GM19238 (cell line): Measurements from ENCODE around the gene CCL18.
"Not testable (repeated sequence)": the region's sequence is repeated elsewhere in the genome, so short reads cannot be mapped to it uniquely, and the experiment has no call there.

Experiments used
- DNase-seq: peaks from one replicate; pipeline ENCODE4 v3.0.0; 2011; ENCODE audit warnings: low spot score; ENCODE audit not compliant: insufficient read length

The CCL18 gene

DNA sequence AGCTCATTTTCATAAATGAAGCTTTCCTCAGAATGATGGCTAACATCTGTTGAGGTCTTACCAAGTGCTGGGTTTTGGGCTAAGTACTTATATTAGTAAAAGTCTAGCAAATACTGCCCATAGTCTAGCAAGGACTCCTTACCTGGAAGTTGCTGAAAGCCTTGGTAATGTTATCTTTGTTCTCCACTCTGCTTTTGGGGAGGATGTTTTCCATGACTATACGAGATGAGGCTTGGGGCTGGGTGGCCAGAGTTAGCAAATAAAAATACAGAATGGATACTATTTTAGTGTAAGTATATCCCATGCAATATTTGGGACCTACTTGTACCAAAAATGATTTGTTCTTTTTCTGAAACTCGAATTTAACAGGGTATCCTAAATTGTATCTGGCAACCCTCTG, 7.7 kb downstream of the CCL18 start:
- no peak for DNase-seq

DNA sequence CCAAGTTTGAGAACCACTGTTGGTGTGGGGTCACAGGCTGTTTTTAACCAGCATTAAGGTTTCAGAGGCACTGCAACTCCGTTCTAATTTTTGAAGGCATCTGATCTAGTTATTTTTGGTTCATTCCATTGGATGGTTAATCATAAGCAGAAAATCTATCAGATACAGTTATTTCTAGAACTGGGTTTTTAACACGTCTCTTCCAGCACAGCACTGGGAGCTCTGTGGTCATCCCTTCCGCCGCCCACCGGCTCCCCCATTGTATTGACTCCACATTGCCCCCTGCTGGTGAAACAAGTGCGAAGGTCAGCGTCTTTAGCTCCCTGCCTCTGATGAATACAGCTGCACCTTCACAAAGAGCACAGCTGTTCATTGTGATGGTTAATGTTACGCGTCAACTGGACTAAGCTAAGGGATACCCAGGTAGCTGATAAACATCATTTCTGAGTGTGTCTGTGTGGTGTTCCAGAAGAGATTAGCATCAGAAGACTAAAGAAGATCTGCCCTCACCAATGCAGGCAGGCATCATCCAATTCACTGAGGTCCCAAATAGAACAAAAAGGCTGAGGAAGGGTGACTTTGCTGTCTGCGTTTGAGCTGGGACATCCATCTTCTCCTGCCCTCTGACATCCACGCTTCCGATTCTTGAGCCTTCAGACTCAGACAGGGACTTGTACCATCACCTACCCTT, 8.5 kb downstream of the CCL18 start:
- DNase-seq: peak; percentile 50

DNA sequence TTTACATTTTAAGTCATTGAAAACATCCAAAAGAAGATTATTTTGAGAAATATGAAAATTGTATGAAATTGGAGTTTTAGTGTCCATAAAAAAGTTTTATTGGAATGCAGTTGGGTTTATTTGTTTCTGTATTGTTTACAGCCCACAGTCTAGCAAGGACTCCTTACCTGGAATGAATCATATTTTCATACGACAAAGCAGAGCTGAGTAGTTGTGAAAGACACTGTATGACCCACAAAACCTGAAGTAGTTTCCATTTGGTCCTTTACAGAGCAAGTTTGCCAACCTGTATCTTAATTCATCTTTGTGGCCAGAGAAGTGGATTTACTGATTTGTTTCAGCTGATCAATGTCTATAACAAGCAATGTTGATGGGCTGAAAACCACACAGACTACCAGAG, 10.3 kb downstream of the CCL18 start:
- no peak for DNase-seq

DNA sequence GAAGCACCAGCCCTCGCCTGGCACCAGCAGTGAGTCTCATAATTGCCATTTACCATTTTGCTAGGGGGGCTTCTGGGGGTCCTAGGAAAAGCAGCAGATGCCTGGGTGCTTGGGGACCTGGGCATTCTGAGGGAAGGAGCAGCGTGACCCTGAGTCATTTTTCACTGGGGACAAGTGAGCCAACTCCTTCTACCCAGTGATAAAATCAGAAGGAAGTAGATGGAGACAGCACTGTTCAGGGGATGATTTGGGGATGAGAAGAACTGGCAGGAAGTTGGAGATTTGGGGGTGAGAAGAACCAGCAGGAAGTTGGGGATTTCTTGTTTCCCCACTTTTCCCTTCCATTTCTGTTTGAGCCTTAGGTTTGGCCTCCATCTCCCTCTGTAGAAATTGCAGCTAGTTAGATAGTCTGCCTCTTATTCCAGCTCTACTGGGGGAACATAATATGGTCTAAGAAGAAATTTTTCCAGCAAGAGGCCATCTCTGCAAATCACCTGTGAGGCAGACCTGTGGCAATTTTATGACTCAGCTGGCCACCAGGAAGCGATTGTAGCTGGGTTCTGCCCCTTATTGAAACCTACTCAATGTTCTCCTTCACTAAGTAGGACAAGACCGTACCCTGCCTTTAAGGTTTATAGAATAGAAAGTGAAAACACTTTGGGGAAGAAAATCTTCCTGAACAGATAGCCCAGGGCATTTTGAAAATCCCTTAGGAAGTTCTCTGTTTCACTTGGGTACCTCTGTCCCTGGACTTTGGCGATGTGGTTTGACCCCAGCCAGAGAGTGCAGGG, 17.8 kb downstream of the CCL18 start:
- DNase-seq: not testable (repeated sequence)

DNA sequence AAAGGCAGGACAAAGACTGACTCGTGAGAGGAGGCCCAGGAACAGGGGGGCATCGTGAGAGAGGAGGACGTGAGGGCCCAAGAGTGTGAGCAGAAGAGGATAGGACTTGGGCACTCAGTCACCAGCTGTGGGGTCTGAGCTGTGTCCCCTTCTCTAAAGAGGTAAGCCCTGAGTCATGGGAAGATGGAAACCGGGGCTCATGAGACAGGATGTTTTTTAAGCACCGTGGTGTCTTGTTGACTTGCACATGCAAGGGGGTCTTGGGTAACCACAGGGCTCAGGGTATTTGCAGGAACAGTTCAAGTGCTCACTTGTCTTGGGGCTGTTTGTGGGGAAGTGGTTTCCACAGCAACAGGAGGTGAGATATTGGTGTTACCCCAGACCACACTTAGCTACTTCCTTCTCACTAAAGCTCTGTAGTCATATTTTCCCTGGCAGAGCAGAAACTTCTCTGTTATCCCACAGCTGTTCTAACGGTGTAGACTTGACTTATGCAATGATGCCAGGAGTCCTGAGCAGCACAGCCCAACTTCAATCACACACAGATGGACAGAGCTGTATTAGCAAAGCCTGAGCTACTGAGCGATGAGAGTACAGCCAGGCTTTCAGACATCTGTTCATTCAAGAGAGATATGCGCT, 18.5 kb downstream of the CCL18 start:
- not testable (repeated sequence) for DNase-seq

DNA sequence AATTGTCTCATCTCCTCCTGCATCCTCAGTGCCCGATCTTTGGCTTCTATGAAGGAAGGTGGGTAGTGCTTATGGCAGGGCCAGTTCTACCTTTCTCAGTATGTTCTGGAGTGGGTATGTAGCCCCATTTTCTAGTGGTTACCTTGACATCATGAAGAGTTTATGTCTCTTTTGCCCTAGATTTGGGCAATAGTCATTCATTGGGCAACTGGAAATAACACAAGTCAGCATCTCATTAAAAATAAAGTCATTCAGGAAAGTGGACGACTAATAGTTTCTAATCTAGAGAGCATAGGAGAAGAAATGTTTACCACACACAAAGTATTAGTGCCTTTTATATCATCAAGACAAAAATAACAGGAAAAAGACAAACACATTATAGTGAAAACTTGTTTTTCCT, 19.6 kb downstream of the CCL18 start:
- DNase-seq: not testable (repeated sequence)

DNA sequence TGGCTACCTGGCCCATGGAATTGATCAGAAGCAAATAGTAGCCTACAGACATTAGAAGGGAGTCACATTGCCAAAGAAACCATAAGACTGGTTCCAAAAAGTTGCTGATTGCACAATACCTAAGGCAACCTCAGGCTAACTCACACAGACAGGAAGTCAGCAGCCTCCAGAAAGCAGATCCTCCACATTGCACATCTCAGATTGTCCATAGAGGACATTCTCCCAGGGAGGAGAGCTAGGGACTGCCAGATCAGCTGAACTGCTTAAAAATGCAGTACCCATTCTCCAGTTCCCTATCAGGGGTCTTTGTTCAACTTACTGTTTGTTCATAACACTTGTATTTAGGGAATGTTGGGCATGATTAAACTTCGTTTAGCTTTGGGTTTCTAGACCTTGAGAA, 21.7 kb downstream of the CCL18 start:
- no peak for DNase-seq

DNA sequence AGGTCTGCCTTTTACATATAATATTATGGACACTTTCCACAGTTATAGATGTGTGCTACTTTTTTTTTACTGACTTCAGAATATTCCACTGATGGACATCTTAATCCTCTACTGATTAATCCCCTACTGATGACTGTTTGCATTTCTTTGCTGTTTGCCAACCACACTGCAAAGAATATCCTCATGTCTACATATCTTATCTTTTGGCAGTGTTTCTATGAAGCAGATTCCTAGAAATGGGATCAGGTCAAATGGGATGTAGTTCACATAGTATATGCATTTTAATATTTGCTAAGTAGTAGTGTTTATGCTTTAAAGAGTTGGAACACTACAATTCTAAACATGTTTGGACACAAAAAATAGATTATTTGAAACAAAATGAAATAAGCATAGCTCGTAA, 22.7 kb downstream of the CCL18 start:
- no peak for DNase-seq

DNA sequence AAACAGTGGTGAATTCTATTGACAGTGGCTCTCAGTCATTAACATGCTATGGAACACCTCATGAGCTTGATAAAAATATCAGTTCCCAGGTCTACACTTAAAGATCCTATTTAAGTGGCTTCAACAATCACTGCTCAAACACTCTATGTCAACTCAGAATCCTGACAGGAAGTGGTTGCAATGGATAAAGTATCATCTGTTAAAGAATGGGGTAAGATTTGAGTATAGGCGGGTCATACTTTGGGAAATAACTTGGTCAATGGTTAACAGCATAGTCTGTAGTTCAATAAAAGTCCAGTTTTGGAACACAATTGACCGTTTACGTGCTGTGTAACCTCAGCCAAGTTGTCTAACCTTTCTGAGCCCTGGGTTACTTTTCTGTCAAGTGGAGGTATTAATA, 23.4 kb downstream of the CCL18 start:
- not testable (repeated sequence) for DNase-seq

DNA sequence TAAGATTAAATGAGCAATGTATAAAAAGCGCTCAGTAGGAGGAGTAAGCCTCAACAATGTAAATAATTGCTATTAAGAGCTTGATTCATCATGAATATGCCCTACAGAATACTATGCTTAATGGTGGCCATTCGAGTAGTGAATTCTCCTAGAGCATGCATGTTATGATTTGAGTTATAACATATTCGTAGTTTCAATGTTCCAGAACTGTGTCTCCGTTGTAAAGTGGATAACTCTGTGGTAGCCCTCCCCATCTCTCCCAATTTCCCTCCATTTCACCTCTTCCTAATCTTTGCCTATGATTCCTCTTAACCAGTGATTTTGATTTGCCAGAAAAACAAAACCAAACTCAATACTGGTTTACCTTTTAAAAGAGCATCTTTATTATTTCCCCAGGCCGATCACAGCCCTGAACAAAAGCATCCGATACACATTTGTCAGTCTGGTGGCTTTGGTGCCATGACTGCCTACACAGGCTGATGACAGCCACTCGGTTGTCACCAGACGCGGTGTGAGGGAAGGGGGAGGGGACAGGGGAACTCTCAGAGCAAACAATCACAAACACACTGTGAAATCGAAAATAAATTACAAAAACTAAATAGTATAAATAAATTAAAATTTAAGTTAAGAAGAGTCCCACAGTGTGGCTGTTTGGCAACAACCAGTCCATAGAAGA, 24.0 kb downstream of the CCL18 start:
- not testable (repeated sequence) for DNase-seq

DNA sequence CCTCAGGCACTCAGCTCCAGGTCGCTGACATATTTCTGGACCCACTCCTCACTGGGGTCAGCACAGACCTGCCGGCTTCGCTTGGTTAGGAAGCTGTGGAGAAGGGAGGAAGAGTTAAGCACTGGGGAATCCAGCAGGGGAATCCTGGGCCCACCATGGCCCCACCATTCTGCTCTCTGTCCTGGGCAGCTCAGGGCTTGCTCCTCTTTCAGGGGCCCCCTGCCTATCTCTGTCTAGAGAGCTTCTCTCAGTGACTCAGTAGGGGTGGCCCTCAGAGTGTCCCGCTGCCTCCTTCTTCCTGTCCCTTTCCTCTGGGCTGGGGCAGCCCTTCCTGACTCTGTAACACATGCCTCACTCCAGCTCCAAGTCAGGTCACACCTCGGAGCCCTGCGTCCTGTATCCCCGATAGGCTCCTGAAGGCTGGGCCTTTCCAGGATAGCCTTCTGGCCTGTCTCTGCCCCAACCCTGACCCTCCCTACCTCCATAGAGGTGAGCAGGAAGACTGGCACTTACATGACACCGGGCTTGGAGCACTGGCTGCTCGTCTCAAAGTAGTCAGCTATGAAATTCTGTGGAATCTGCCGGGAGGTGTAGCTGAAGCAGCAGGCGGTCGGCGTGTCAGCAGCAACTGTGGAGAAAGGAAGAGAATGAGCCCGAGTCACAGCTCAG, 24.7 kb downstream of the CCL18 start:
- no peak for DNase-seq

DNA sequence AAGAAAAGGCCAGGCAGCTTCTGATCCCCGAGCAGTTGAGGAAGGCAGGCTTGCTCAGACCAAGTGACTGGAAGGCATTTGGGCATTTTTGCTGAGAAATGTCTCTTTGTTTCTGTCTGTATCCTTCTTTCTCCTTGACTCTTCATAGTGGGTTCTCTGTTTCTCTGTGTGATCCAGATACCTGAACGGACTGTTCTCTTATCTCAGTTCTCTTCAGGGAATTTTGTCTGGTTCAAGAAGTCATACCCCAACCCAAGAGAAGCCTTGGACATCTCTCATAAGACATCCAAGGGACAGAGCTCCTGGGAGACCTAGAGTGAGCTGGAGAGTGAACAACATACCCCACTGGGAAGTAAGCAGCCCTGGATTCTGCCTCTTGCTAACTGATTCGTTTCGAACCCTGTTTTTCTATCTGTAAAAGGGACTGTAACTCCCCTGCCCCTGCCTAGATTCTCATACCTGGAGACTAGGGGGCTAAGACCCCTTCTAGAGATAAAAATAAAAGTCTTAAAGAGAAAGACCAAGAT, 25.3 kb downstream of the CCL18 start:
- no peak for DNase-seq

DNA sequence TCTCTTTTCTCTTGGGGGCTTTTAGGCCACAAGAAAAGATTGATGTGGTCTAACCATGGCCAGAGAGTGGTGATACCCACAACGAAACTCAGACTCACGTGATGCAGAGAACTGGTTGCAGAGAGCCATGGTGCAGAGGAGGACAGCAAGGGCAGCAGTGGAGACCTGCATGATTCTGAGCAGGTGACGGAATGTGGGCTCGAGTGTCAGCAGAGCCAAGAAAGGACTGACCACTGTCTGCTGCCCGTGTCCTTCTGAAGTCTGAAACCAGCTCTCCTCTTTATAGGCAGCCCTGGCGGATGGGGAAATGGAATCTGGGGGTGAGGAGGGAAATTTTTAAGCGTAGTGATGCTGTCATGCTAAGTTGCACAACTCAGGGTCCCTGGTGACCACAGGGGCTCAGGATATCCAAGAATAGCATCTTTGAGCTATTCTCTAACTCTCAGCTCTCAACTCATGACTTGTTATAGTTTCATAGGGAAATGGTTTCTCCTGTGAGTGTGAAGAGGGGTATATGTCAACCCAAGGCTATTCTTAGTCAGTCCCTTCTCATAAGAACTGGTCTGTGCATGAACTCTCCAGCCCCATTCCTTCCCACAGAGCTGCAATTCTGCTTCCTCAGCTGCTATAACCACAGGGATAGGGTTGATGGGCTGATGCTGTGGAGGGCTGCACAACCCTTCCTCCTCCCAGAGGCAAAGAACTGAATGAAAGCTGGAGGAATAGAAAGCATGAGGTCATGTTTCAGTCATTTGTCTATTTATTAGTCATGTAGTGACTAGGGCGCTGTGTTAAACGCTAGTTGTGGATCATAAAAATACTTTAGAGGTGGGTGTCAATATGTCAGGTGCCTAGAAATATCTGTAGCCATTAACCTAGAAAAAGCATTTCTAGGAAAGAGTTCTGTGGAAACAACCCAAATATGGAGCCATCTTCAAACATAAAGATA, 26.1 kb downstream of the CCL18 start, which contains the start of gene CCL3:
CCL3 (minus strand) TSS at position 256 of the 949 bp plus-strand sequence; CDS start at position 171, 85 bp downstream.
- no peak for DNase-seq

DNA sequence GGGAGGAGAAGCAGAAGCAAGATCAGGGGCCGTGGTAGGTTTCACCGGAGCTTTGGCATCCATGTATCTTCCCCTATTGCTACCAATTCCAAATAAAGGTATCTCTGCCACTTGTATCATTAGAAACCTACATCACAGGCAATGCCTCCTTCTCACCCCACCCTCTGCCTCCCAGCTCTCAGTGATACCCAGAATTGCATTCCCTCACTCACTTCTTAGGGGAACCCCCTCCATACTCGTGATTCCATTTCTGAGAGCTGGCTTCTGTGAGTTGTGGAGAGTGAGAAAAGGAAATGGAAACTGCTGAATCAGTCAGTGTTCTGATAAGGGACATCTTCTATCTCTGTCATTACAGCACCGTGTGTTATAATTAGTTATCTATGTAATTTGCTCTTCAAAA, 28.2 kb downstream of the CCL18 start:
- no peak for DNase-seq

DNA sequence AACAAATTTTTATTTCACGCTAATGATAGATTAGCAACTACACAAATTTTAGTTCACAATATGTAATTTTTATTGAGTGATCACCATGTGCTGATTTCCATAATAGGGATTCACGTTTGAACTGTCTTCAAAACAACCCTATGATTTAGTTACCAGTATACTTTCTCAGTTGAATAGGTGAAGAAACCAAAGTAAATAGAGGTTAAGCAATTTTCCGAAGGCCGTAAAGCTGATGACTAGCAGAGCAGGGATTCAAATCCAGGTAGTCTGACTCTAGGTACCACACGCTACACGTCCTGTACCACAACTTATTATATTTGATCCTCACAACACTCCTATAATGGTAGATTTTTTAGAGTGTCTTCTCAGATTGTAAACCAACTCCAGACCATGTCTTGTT, 28.6 kb downstream of the CCL18 start:
- not testable (repeated sequence) for DNase-seq

DNA sequence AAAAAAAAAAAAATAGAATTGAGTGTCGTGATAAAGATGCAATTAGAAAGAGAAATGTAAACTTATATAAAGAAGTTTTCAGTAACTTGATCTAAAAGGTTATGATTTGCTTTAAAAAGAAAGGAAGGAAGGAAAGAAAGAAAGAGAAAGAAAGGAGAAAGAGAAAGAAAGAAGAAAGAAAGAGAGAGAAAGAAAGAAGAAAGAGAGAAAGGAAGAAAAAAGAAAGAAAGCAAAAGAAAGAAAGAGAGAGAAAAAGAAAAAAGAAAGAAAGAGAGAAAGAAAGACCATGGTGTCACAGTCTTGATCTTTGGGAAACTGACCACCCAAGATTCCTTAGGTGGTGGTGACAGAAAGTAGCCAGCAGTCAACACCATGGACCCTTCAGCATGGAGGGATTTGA, 30.2 kb downstream of the CCL18 start:
- DNase-seq: no peak

DNA sequence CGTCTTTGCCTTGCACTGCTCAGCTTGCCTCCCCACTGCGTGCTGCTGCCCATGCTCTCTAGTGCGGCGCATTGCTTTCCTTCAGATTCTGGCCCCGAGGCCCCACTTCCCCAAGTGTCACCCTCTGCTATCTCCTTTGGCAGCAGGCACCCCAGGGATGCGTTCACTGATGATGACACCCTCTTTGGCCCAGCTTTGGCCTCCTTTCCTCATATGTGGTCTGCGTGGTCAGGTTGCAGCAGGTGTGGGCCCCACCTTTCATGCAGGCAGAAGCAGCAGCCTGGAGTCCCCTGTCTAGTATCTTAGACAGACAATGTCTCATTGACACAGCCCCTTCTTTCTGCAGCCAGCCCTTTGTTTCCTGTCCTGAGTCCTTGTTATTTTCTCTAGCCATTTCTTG, 30.7 kb downstream of the CCL18 start:
- no peak for DNase-seq

DNA sequence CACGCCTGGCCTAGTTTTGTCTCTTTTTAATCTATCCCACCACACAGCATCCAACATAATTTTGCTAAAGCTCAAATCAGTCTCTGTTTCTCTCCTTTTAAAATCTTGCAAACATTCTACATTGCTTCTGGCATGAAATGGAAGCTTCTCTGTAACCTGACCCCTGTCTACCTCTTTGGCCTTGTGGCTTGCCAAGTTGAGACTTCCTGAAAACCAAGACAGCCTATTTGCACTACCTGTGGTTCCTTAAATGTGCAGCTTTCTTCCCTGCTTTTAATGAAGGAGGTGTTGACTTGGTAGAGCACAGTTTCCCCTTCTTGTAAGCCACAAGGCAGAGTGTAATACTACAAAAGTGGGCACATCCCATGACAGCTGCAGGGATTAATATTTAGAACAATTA, 31.9 kb downstream of the CCL18 start:
- no peak for DNase-seq

DNA sequence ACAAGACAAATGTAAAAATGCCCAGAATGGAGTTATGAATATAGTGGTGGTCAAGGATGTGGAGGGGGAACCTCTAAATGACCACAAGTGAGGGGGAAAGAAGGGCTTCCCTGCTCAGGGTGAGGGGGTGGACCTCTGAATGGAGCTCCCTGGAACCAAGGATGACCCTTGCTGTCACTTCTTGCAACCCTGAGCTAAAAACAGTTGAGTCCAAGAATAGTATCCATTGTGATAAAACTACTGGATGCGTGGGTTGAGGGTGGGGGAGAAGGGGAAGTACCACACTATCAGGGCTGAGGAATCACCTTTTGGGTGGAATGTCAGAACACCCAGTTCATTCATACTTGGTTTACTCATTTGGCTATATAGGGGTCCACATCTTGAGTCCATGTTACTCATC, 34.9 kb downstream of the CCL18 start:
- DNase-seq: not testable (repeated sequence)
